Stimulated activated CD8-positive, alpha-beta memory T cell treated with anti-CD3 and anti-CD28 coated beads, Interleukin-4, amount 100 ng/mL, for 4 hours (primary cell): ENCODE data around the gene TROAP.
A peak's percentile ranks its signal among the peaks of the same experiment; 100 is the strongest.

ENCODE experiments used
- DNase-seq, 2 donors: peaks; one replicate each; pipeline ENCODE4 v3.0.0-alpha.2; 2020; ENCODE audit warnings: low read depth in 2 of 2, low spot score in 1 of 2

The TROAP gene

GRCh38 chr12:49342066-49342913, 19.2 kb downstream of the TROAP start:
- peak; percentile 38 to 44 for DNase-seq

GRCh38 chr12:49342914-49343731, 20.1 kb downstream of the TROAP start:
- no peak for DNase-seq

- DNase-seq, result no peak
These were observed 21.5 kb downstream of the TROAP start for GRCh38 chr12:49344486-49345050.

GRCh38 chr12:49345051-49345824, 22.2 kb downstream of the TROAP start:
- no peak for DNase-seq

- DNase-seq, result no peak
These were observed 23.0 kb downstream of the TROAP start for GRCh38 chr12:49345825-49346658.

- DNase-seq, result no peak
These were observed 23.7 kb downstream of the TROAP start, which contains the start of gene DNAJC22 for GRCh38 chr12:49346659-49347310. Gene DNAJC22 (plus strand): TSS chr12:49346888. CDS start chr12:49348873, 1,985 bp downstream.

- DNase-seq, result peak; percentile 51 to 57
These were observed 24.5 kb downstream of the TROAP start for GRCh38 chr12:49347311-49348193.

GRCh38 chr12:49348781-49349180, 25.7 kb downstream of the TROAP start:
- no peak for DNase-seq

GRCh38 chr12:49349266-49349665, 26.2 kb downstream of the TROAP start:
- no peak for DNase-seq

- no peak for DNase-seq
These were observed 29.3 kb downstream of the TROAP start for GRCh38 chr12:49352351-49352750.

- no peak for DNase-seq
These were observed 32.9 kb downstream of the TROAP start for GRCh38 chr12:49355913-49356312.

- DNase-seq, result no peak
These were observed 34.1 kb downstream of the TROAP start for GRCh38 chr12:49357103-49357678.

- peak in 1 of 2 donors; percentile 14 for DNase-seq
These were observed 35.6 kb downstream of the TROAP start for GRCh38 chr12:49358483-49359141.

GRCh38 chr12:49359671-49360070, 36.6 kb downstream of the TROAP start:
- no peak for DNase-seq

- no peak for DNase-seq
These were observed 39.0 kb downstream of the TROAP start for GRCh38 chr12:49362077-49362476.

- no peak for DNase-seq
These were observed 41.9 kb downstream of the TROAP start for GRCh38 chr12:49364989-49365388.

GRCh38 chr12:49365542-49365941, 42.5 kb downstream of the TROAP start:
- DNase-seq, result no peak
